Measurements from ENCODE around the gene HIVEP1.

Gene HIVEP1

DNA sequence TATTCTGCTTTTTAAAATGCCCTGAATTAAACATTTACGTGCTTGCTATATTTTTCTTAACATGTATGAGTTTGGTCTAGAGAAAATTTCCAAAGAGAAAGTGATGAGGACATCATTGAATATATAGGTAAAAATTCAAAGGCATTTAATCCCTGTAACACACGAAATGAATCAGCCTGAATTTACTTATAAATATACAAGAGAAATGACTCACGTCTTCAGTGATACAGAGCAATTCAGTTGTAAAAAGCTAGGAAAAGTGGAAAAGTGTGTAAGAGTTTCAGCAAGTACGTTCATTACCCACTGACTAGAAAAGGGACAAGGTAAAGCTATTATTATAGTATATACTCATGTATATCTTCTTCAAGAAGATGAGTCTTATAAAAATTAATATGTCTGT, 124.8 kb downstream of the HIVEP1 start:
- no peak overlapping the region for H3K14ac ChIP-seq (ENCODE audit: low read length)
- no peak overlapping the region for H3K27ac ChIP-seq (replicated peaks; ENCODE audit: low read length)
- no peak overlapping the region for H3K4me3 ChIP-seq (ENCODE audit: low read length in 2 of 2)
- no peak overlapping the region for H2AFZ ChIP-seq (ENCODE audit: low read length)
- no peak overlapping the region for H3K9ac ChIP-seq (ENCODE audit: low read depth, low read length, poor library complexity)
- H3K23ac ChIP-seq (ENCODE audit: low read depth, low read length, poor library complexity): no peak overlapping the region
- no peak overlapping the region for H2BK5ac ChIP-seq (ENCODE audit: low read length)
- no peaks in the 10 kb centered on the region for H3K79me1 ChIP-seq (ENCODE audit: low read depth, low read length)
- H2BK120ac ChIP-seq (ENCODE audit: low read depth, low read length): no peak overlapping the region
- WGBS, 2 donors (ENCODE audit: extremely low coverage in 2 of 2, insufficient read length in 2 of 2, insufficient replicate concordance in 1 of 2): no CpG with 5 or more reads among the region's 4 CpGs
- H4K8ac ChIP-seq (ENCODE audit: low read depth, low read length): no peak overlapping the region
- H3K18ac ChIP-seq (ENCODE audit: low read length): no peak overlapping the region
- H3K9me3 ChIP-seq (replicated peaks in 1 of 2; ENCODE audit: control insufficient read depth in 2 of 2, insufficient read depth in 1 of 2, low read depth in 1 of 2, low read length in 2 of 2): peaks cover 11 to 15% of the 10 kb centered on the region in 2 donors
- H2BK15ac ChIP-seq (ENCODE audit: low read length): no peak overlapping the region
- no peak overlapping the region for H2BK12ac ChIP-seq (ENCODE audit: low read length)
- no peaks in the 10 kb centered on the region for H3K27me3 ChIP-seq (ENCODE audit: control insufficient read depth in 3 of 3, insufficient read depth in 3 of 3, low read depth in 1 of 3, low read length in 3 of 3)
- H3K4me2 ChIP-seq (ENCODE audit: insufficient read depth, low read length, poor library complexity, severe bottlenecking): no peak overlapping the region
- DNase-seq (ENCODE audit: low spot score): no peak
- no peak overlapping the region for H3K4ac ChIP-seq (ENCODE audit: low read length)
- H3K4me1 ChIP-seq (ENCODE audit: control insufficient read depth in 2 of 2, insufficient read depth in 1 of 2, low read depth in 1 of 2, low read length in 2 of 2): no peaks in the 10 kb centered on the region
- no peak overlapping the region for H2AK5ac ChIP-seq (ENCODE audit: low read depth, low read length)
- peaks cover 25 to 31% of the 10 kb centered on the region in 2 donors for H3K36me3 ChIP-seq (replicated peaks in 1 of 2; ENCODE audit: control insufficient read depth in 2 of 2, insufficient read depth in 2 of 2, low read length in 2 of 2)
- no peak overlapping the region for H4K91ac ChIP-seq (ENCODE audit: low read depth, low read length, poor library complexity)

GRCh38 chr6:12137480-12137879, 125.4 kb downstream of the HIVEP1 start:
- H3K27ac ChIP-seq (replicated peaks; ENCODE audit: low read length): no peak overlapping the region
- no peak overlapping the region for H3K4ac ChIP-seq (ENCODE audit: low read length)
- no peak overlapping the region for H3K9ac ChIP-seq (ENCODE audit: low read depth, low read length, poor library complexity)
- H3K4me2 ChIP-seq (ENCODE audit: insufficient read depth, low read length, poor library complexity, severe bottlenecking): no peak overlapping the region
- H2BK12ac ChIP-seq (ENCODE audit: low read length): no peak overlapping the region
- peaks cover 25 to 31% of the 10 kb centered on the region in 2 donors for H3K36me3 ChIP-seq (replicated peaks in 1 of 2; ENCODE audit: control insufficient read depth in 2 of 2, insufficient read depth in 2 of 2, low read length in 2 of 2)
- no peak overlapping the region for H2AFZ ChIP-seq (ENCODE audit: low read length)
- no peaks in the 10 kb centered on the region for H3K27me3 ChIP-seq (ENCODE audit: control insufficient read depth in 3 of 3, insufficient read depth in 3 of 3, low read depth in 1 of 3, low read length in 3 of 3)
- no peak overlapping the region for H4K91ac ChIP-seq (ENCODE audit: low read depth, low read length, poor library complexity)
- H2BK120ac ChIP-seq (ENCODE audit: low read depth, low read length): no peak overlapping the region
- peaks cover 11 to 15% of the 10 kb centered on the region in 2 donors for H3K9me3 ChIP-seq (replicated peaks in 1 of 2; ENCODE audit: control insufficient read depth in 2 of 2, insufficient read depth in 1 of 2, low read depth in 1 of 2, low read length in 2 of 2)
- DNase-seq (ENCODE audit: low spot score): no peak
- H2BK5ac ChIP-seq (ENCODE audit: low read length): no peak overlapping the region
- no peak overlapping the region for H2AK5ac ChIP-seq (ENCODE audit: low read depth, low read length)
- no CpG with 5 or more reads among the region's 1 CpG for WGBS, 2 donors (ENCODE audit: extremely low coverage in 2 of 2, insufficient read length in 2 of 2, insufficient replicate concordance in 1 of 2)
- no peak overlapping the region for H3K23ac ChIP-seq (ENCODE audit: low read depth, low read length, poor library complexity)
- no peaks in the 10 kb centered on the region for H3K4me1 ChIP-seq (ENCODE audit: control insufficient read depth in 2 of 2, insufficient read depth in 1 of 2, low read depth in 1 of 2, low read length in 2 of 2)
- no peak overlapping the region for H4K8ac ChIP-seq (ENCODE audit: low read depth, low read length)
- H3K18ac ChIP-seq (ENCODE audit: low read length): no peak overlapping the region
- no peak overlapping the region for H3K4me3 ChIP-seq (ENCODE audit: low read length in 2 of 2)
- no peak overlapping the region for H2BK15ac ChIP-seq (ENCODE audit: low read length)
- no peaks in the 10 kb centered on the region for H3K79me1 ChIP-seq (ENCODE audit: low read depth, low read length)
- no peak overlapping the region for H3K14ac ChIP-seq (ENCODE audit: low read length)

GRCh38 chr6:12138381-12138780, 126.3 kb downstream of the HIVEP1 start:
- no peak for DNase-seq (ENCODE audit: low spot score)
- H3K14ac ChIP-seq (ENCODE audit: low read length): no peak overlapping the region
- peaks cover 25 to 31% of the 10 kb centered on the region in 2 donors for H3K36me3 ChIP-seq (replicated peaks in 1 of 2; ENCODE audit: control insufficient read depth in 2 of 2, insufficient read depth in 2 of 2, low read length in 2 of 2)
- H3K23ac ChIP-seq (ENCODE audit: low read depth, low read length, poor library complexity): no peak overlapping the region
- H2BK15ac ChIP-seq (ENCODE audit: low read length): no peak overlapping the region
- no peak overlapping the region for H2AK5ac ChIP-seq (ENCODE audit: low read depth, low read length)
- H3K18ac ChIP-seq (ENCODE audit: low read length): no peak overlapping the region
- no peak overlapping the region for H3K27ac ChIP-seq (replicated peaks; ENCODE audit: low read length)
- no peak overlapping the region for H2BK120ac ChIP-seq (ENCODE audit: low read depth, low read length)
- no peak overlapping the region for H2BK5ac ChIP-seq (ENCODE audit: low read length)
- no peak overlapping the region for H3K4me2 ChIP-seq (ENCODE audit: insufficient read depth, low read length, poor library complexity, severe bottlenecking)
- H3K9me3 ChIP-seq (replicated peaks in 1 of 2; ENCODE audit: control insufficient read depth in 2 of 2, insufficient read depth in 1 of 2, low read depth in 1 of 2, low read length in 2 of 2): peaks cover 11 to 15% of the 10 kb centered on the region in 2 donors
- H3K79me1 ChIP-seq (ENCODE audit: low read depth, low read length): no peaks in the 10 kb centered on the region
- H3K4me1 ChIP-seq (ENCODE audit: control insufficient read depth in 2 of 2, insufficient read depth in 1 of 2, low read depth in 1 of 2, low read length in 2 of 2): no peaks in the 10 kb centered on the region
- no peak overlapping the region for H4K91ac ChIP-seq (ENCODE audit: low read depth, low read length, poor library complexity)
- H4K8ac ChIP-seq (ENCODE audit: low read depth, low read length): no peak overlapping the region
- H3K4ac ChIP-seq (ENCODE audit: low read length): no peak overlapping the region
- H2AFZ ChIP-seq (ENCODE audit: low read length): no peak overlapping the region
- no peaks in the 10 kb centered on the region for H3K27me3 ChIP-seq (ENCODE audit: control insufficient read depth in 3 of 3, insufficient read depth in 3 of 3, low read depth in 1 of 3, low read length in 3 of 3)
- H3K4me3 ChIP-seq (ENCODE audit: low read length in 2 of 2): no peak overlapping the region
- no peak overlapping the region for H3K9ac ChIP-seq (ENCODE audit: low read depth, low read length, poor library complexity)
- H2BK12ac ChIP-seq (ENCODE audit: low read length): no peak overlapping the region
- no CpG with 5 or more reads among the region's 1 CpG for WGBS, 2 donors (ENCODE audit: extremely low coverage in 2 of 2, insufficient read length in 2 of 2, insufficient replicate concordance in 1 of 2)

GRCh38 chr6:12138936-12139335, 126.8 kb downstream of the HIVEP1 start:
- Histone ChIP-seq H3K27ac (replicated peaks; ENCODE audit: low read length) (no peak overlapping the region), H3K4ac (ENCODE audit: low read length) (no peak overlapping the region), H4K8ac (ENCODE audit: low read depth, low read length) (no peak overlapping the region), H3K9me3 (replicated peaks in 1 of 2; ENCODE audit: control insufficient read depth in 2 of 2, insufficient read depth in 1 of 2, low read depth in 1 of 2, low read length in 2 of 2) (peaks cover 11 to 15% of the 10 kb centered on the region in 2 donors), H3K23ac (ENCODE audit: low read depth, low read length, poor library complexity) (no peak overlapping the region), H2BK12ac (ENCODE audit: low read length) (no peak overlapping the region), H2BK15ac (ENCODE audit: low read length) (no peak overlapping the region), H3K14ac (ENCODE audit: low read length) (no peak overlapping the region), H3K36me3 (replicated peaks in 1 of 2; ENCODE audit: control insufficient read depth in 2 of 2, insufficient read depth in 2 of 2, low read length in 2 of 2) (peaks cover 25 to 31% of the 10 kb centered on the region in 2 donors), H3K4me3 (ENCODE audit: low read length in 2 of 2) (no peak overlapping the region), H3K18ac (ENCODE audit: low read length) (no peak overlapping the region), H2AK5ac (ENCODE audit: low read depth, low read length) (no peak overlapping the region), H3K79me1 (ENCODE audit: low read depth, low read length) (no peaks in the 10 kb centered on the region), H4K91ac (ENCODE audit: low read depth, low read length, poor library complexity) (no peak overlapping the region), H3K27me3 (ENCODE audit: control insufficient read depth in 3 of 3, insufficient read depth in 3 of 3, low read depth in 1 of 3, low read length in 3 of 3) (no peaks in the 10 kb centered on the region), H3K4me2 (ENCODE audit: insufficient read depth, low read length, poor library complexity, severe bottlenecking) (no peak overlapping the region), H3K9ac (ENCODE audit: low read depth, low read length, poor library complexity) (no peak overlapping the region), H3K4me1 (ENCODE audit: control insufficient read depth in 2 of 2, insufficient read depth in 1 of 2, low read depth in 1 of 2, low read length in 2 of 2) (no peaks in the 10 kb centered on the region), H2AFZ (ENCODE audit: low read length) (no peak overlapping the region), H2BK5ac (ENCODE audit: low read length) (no peak overlapping the region), H2BK120ac (ENCODE audit: low read depth, low read length) (no peak overlapping the region)
- WGBS, 2 donors (ENCODE audit: extremely low coverage in 2 of 2, insufficient read length in 2 of 2, insufficient replicate concordance in 1 of 2): no CpG with 5 or more reads among the region's 4 CpGs
- no peak for DNase-seq (ENCODE audit: low spot score)

All from neuronal stem cell (in vitro differentiated cells).